Measurements from ENCODE around the gene PLCD4.

The PLCD4 gene

DNA sequence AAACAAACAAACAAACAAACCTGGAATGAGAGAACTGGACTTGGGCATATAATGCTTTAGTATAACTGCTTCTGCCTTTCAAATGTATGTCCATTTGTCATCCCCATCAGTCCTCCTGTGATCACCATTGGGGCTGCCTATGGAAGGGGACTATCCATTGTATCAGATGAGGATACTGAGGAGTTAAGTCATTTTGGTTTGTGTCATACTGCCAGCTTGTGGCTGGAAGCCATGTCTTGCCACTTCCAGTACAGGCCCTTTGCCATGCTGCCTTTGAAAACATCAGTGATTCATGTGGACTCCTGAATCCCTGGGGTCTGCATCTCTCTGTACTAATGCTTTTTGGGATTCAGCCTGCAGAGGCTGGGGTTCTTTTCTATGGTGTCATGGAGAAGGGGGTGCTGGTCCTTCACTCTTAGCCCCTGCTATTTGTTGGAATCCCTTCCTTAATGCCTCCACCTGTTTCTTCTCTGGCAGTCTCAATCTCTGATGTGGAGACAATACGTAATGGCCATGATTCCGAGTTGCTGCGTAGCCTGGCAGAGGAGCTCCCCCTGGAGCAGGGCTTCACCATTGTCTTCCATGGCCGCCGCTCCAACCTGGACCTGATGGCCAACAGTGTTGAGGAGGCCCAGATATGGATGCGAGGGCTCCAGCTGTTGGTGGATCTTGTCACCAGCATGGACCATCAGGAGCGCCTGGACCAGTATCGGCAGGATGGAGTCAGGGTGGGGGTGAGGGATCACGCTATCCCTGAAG is 10.6 kb downstream of the PLCD4 start:
- Histone ChIP-seq H3K4me3 (ENCODE audit: low read depth in 1 of 5, low read length in 5 of 5) (no peak overlapping the region), H3K9ac (ENCODE audit: low read length in 5 of 5) (no peak overlapping the region), H3K4me1 (ENCODE audit: control insufficient read depth in 5 of 5, insufficient read depth in 5 of 5, low read length in 5 of 5) (peaks cover 2 to 8% (median 7%) of the 10 kb centered on the region in 5 donors), H3K27ac (ENCODE audit: low read depth, low read length) (no peak overlapping the region), H3K36me3 (ENCODE audit: control insufficient read depth in 5 of 5, insufficient read depth in 5 of 5, low read length in 5 of 5) (peaks cover 0 to 4% (median 0%) of the 10 kb centered on the region in 5 donors), H3K27me3 (ENCODE audit: control insufficient read depth in 5 of 5, insufficient read depth in 4 of 5, low read length in 5 of 5) (no peaks in the 10 kb centered on the region), H3K9me3 (ENCODE audit: control insufficient read depth in 5 of 5, low read length in 5 of 5) (no peaks in the 10 kb centered on the region)

DNA sequence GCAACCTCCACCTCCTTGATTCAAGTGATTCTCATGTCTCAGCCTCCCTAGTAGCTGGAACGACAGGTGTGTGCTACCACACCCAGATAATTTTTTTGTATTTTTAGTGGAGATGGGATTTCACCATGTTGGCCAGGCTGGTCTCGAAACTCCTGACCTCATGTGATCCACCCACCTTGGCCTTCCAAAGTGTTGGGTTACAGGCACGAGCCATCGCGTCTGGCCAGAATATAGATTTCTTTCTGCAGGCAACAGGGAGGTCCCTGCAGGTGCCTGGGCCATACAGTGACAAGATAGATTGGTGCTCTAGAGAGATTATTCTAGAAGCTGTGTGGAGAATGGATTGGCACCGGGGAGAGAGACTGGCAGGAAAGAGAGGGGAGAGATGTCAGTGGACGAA is 13.3 kb downstream of the PLCD4 start:
- Histone ChIP-seq H3K36me3 (ENCODE audit: control insufficient read depth in 5 of 5, insufficient read depth in 5 of 5, low read length in 5 of 5) (no peaks in the 10 kb centered on the region), H3K9ac (ENCODE audit: low read length in 5 of 5) (no peak overlapping the region), H3K9me3 (ENCODE audit: control insufficient read depth in 5 of 5, low read length in 5 of 5) (no peaks in the 10 kb centered on the region), H3K27me3 (ENCODE audit: control insufficient read depth in 5 of 5, insufficient read depth in 4 of 5, low read length in 5 of 5) (no peaks in the 10 kb centered on the region), H3K4me3 (ENCODE audit: low read depth in 1 of 5, low read length in 5 of 5) (no peak overlapping the region), H3K4me1 (ENCODE audit: control insufficient read depth in 5 of 5, insufficient read depth in 5 of 5, low read length in 5 of 5) (peaks cover 2 to 10% (median 7%) of the 10 kb centered on the region in 5 donors), H3K27ac (ENCODE audit: low read depth, low read length) (no peak overlapping the region)

DNA sequence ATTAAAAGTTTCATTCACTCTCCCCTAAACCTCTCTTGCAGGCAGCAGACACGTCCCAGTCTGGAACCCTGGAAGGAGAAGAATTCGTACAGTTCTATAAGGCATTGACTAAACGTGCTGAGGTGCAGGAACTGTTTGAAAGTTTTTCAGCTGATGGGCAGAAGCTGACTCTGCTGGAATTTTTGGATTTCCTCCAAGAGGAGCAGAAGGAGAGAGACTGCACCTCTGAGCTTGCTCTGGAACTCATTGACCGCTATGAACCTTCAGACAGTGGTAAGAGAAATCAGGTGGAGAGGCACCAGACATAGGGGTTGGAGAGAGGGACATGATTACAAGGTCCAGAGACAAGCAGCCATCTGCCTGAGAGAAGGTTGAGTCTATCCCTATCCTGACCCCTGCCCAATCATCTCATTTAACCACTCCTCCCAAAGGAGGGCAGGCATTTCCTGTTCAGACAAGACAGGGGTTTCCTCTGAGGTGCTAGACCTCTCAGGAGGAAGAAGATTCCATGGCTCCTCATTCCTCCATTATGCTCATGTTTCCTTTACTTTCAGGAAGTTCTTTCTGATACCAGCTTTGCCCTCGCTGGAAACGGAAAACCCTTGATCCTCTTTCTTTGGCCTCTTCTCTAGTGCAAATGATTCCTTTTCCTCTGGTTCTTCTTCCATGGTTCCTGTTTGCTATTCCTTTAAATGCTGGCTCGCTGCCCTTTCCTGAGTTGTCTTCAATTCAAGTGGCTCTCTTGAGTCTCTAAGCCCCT is 15.1 kb downstream of the PLCD4 start:
- no peaks in the 10 kb centered on the region for H3K27me3 ChIP-seq (ENCODE audit: control insufficient read depth in 5 of 5, insufficient read depth in 4 of 5, low read length in 5 of 5)
- H3K9me3 ChIP-seq (ENCODE audit: control insufficient read depth in 5 of 5, low read length in 5 of 5), result no peaks in the 10 kb centered on the region
- H3K27ac ChIP-seq (ENCODE audit: low read depth, low read length), result no peak overlapping the region
- H3K4me1 ChIP-seq (ENCODE audit: control insufficient read depth in 5 of 5, insufficient read depth in 5 of 5, low read length in 5 of 5), result peaks cover 2 to 10% (median 7%) of the 10 kb centered on the region in 5 donors
- no peak overlapping the region for H3K4me3 ChIP-seq (ENCODE audit: low read depth in 1 of 5, low read length in 5 of 5)
- peaks cover 0 to under 1% (median 0%) of the 10 kb centered on the region in 5 donors for H3K36me3 ChIP-seq (ENCODE audit: control insufficient read depth in 5 of 5, insufficient read depth in 5 of 5, low read length in 5 of 5)
- no peak overlapping the region for H3K9ac ChIP-seq (ENCODE audit: low read length in 5 of 5)

DNA sequence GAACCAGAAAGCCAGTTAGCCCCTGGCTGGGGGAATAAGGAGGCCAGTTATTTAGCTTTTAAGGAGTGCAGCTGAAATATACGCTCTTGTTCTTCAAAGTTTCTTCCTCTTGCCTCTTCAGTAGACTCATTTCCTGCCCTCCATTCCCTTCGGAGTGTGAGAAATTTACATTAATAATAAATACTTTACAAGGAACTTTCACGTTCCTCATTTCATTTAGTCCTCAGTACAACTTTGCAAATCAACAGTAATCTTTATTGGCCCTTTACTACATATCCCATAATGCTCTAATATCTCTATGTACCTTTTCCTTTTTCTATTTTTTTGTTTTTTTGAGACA is 15.6 kb downstream of the PLCD4 start:
- no peak overlapping the region for H3K9ac ChIP-seq (ENCODE audit: low read length in 5 of 5)
- no peak overlapping the region for H3K27ac ChIP-seq (ENCODE audit: low read depth, low read length)
- H3K27me3 ChIP-seq (ENCODE audit: control insufficient read depth in 5 of 5, insufficient read depth in 4 of 5, low read length in 5 of 5), result no peaks in the 10 kb centered on the region
- H3K36me3 ChIP-seq (ENCODE audit: control insufficient read depth in 5 of 5, insufficient read depth in 5 of 5, low read length in 5 of 5), result peaks cover 0 to 3% (median 0%) of the 10 kb centered on the region in 5 donors
- H3K9me3 ChIP-seq (ENCODE audit: control insufficient read depth in 5 of 5, low read length in 5 of 5), result no peaks in the 10 kb centered on the region
- no peak overlapping the region for H3K4me3 ChIP-seq (ENCODE audit: low read depth in 1 of 5, low read length in 5 of 5)
- H3K4me1 ChIP-seq (ENCODE audit: control insufficient read depth in 5 of 5, insufficient read depth in 5 of 5, low read length in 5 of 5), result peaks cover 2 to 10% (median 7%) of the 10 kb centered on the region in 5 donors

DNA sequence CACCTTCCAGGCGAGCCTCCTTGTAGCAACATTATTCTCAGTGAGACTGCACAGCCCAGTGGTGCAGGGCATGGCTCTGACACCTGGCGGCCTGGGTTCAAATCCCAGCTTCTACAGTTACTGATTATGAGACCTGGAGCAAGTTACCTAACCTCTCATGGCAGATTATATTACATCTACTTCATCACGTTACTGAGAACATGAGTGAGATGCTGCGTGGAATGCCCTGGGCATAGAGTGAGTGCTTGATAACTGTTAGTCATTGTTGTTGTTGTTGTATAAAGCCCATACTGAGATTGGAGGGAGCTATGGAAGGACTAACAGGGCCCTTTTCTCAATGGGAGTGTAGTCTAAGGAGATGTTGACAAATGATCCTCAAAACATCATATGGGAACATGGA is 18.7 kb downstream of the PLCD4 start:
- no peaks in the 10 kb centered on the region for H3K27me3 ChIP-seq (ENCODE audit: control insufficient read depth in 5 of 5, insufficient read depth in 4 of 5, low read length in 5 of 5)
- peaks cover 0 to 4% (median 0%) of the 10 kb centered on the region in 5 donors for H3K36me3 ChIP-seq (ENCODE audit: control insufficient read depth in 5 of 5, insufficient read depth in 5 of 5, low read length in 5 of 5)
- H3K9me3 ChIP-seq (ENCODE audit: control insufficient read depth in 5 of 5, low read length in 5 of 5), result no peaks in the 10 kb centered on the region
- no peak overlapping the region for H3K9ac ChIP-seq (ENCODE audit: low read length in 5 of 5)
- peaks cover 2 to 10% (median 7%) of the 10 kb centered on the region in 5 donors for H3K4me1 ChIP-seq (ENCODE audit: control insufficient read depth in 5 of 5, insufficient read depth in 5 of 5, low read length in 5 of 5)
- no peak overlapping the region for H3K4me3 ChIP-seq (ENCODE audit: low read depth in 1 of 5, low read length in 5 of 5)
- no peak overlapping the region for H3K27ac ChIP-seq (ENCODE audit: low read depth, low read length)

DNA sequence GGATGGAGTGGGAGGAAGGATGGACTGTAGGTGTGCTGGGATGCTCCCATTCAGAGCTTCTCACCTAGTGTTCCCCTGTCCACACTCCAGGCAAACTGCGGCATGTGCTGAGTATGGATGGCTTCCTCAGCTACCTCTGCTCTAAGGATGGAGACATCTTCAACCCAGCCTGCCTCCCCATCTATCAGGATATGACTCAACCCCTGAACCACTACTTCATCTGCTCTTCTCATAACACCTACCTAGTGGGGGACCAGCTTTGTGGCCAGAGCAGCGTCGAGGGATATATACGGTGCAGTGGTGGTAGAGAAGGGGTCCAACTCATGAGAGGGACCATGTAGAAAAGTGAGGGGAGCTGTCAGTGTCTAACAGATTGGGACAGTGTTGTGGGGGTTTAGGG is 20.2 kb downstream of the PLCD4 start:
- Histone ChIP-seq H3K27ac (ENCODE audit: low read depth, low read length) (no peak overlapping the region), H3K9ac (ENCODE audit: low read length in 5 of 5) (no peak overlapping the region), H3K4me3 (ENCODE audit: low read depth in 1 of 5, low read length in 5 of 5) (no peak overlapping the region), H3K27me3 (ENCODE audit: control insufficient read depth in 5 of 5, insufficient read depth in 4 of 5, low read length in 5 of 5) (no peaks in the 10 kb centered on the region), H3K36me3 (ENCODE audit: control insufficient read depth in 5 of 5, insufficient read depth in 5 of 5, low read length in 5 of 5) (peaks cover 0 to 6% (median 4%) of the 10 kb centered on the region in 5 donors), H3K9me3 (ENCODE audit: control insufficient read depth in 5 of 5, low read length in 5 of 5) (no peaks in the 10 kb centered on the region), H3K4me1 (ENCODE audit: control insufficient read depth in 5 of 5, insufficient read depth in 5 of 5, low read length in 5 of 5) (peaks cover 0 to 9% (median 1%) of the 10 kb centered on the region in 5 donors)

DNA sequence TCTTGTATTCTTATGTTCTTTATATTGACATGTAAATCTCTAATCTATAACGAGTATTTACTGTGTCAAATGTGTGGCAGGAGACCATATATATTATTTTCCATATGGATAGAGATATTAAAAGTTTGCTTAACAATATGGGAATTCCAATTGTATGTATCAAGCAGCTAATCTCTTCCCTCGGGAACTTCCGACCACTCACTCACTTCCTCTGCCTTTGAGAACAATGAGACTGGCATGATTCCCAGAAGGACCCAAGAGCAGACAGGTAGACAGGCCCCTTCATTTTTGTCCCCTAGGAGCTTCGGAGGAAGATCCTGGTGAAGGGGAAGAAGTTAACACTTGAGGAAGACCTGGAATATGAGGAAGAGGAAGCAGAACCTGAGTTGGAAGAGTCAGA is 24.1 kb downstream of the PLCD4 start:
- no peak overlapping the region for H3K4me3 ChIP-seq (ENCODE audit: low read depth in 1 of 5, low read length in 5 of 5)
- H3K4me1 ChIP-seq (ENCODE audit: control insufficient read depth in 5 of 5, insufficient read depth in 5 of 5, low read length in 5 of 5), result peaks cover 0 to 4% (median 0%) of the 10 kb centered on the region in 5 donors
- no peaks in the 10 kb centered on the region for H3K9me3 ChIP-seq (ENCODE audit: control insufficient read depth in 5 of 5, low read length in 5 of 5)
- H3K27ac ChIP-seq (ENCODE audit: low read depth, low read length), result no peak overlapping the region
- H3K27me3 ChIP-seq (ENCODE audit: control insufficient read depth in 5 of 5, insufficient read depth in 4 of 5, low read length in 5 of 5), result no peaks in the 10 kb centered on the region
- H3K9ac ChIP-seq (ENCODE audit: low read length in 5 of 5), result no peak overlapping the region
- H3K36me3 ChIP-seq (ENCODE audit: control insufficient read depth in 5 of 5, insufficient read depth in 5 of 5, low read length in 5 of 5), result peaks cover 4 to 43% (median 36%) of the 10 kb centered on the region in 5 donors

DNA sequence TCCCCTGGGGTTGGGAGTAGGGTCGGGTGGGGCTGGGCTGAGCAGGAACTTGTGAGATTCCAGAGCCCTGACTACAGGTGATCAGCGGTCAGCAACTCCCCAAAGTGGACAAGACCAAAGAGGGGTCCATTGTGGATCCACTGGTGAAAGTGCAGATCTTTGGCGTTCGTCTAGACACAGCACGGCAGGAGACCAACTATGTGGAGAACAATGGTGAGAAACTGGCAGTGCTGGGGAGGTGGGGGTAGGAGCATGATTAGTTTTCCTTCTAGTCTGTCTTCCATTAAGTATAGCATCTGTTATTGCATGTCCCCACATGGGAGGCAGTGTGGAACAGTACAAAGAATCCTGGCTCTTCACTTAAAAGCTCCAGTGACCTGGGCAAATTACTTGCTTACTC is 28.0 kb downstream of the PLCD4 start:
- H3K9me3 ChIP-seq (ENCODE audit: control insufficient read depth in 5 of 5, low read length in 5 of 5), result no peaks in the 10 kb centered on the region
- no peaks in the 10 kb centered on the region for H3K27me3 ChIP-seq (ENCODE audit: control insufficient read depth in 5 of 5, insufficient read depth in 4 of 5, low read length in 5 of 5)
- H3K9ac ChIP-seq (ENCODE audit: low read length in 5 of 5), result no peak overlapping the region
- peaks cover 20 to 79% (median 66%) of the 10 kb centered on the region in 5 donors for H3K36me3 ChIP-seq (ENCODE audit: control insufficient read depth in 5 of 5, insufficient read depth in 5 of 5, low read length in 5 of 5)
- no peak overlapping the region for H3K27ac ChIP-seq (ENCODE audit: low read depth, low read length)
- H3K4me1 ChIP-seq (ENCODE audit: control insufficient read depth in 5 of 5, insufficient read depth in 5 of 5, low read length in 5 of 5), result peaks cover 0 to 4% (median 0%) of the 10 kb centered on the region in 5 donors
- no peak overlapping the region for H3K4me3 ChIP-seq (ENCODE audit: low read depth in 1 of 5, low read length in 5 of 5)

DNA sequence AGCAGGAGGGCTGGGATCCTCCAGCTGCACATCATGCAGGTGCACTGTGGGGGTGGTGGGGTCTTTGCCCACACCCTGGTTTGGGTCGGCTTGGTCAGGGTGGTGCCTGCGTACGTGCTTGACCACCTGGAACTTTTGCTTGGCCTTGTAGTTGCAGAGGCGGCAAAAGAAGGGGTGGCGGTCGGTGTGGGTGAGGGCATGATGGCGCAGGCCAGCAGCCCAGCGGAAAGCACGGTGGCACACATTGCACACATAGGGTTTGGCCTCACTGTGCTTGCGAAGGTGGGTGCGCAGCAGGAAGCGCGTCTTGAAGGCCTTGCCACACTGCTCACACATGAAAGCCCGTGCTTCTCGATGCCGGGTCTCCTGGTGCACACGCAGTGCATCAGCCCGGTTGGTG is 30.7 kb downstream of the PLCD4 start:
- Histone ChIP-seq H3K36me3 (ENCODE audit: control insufficient read depth in 5 of 5, insufficient read depth in 5 of 5, low read length in 5 of 5) (peaks cover 20 to 92% (median 85%) of the 10 kb centered on the region in 5 donors), H3K9ac (ENCODE audit: low read length in 5 of 5) (no peak overlapping the region), H3K27me3 (ENCODE audit: control insufficient read depth in 5 of 5, insufficient read depth in 4 of 5, low read length in 5 of 5) (no peaks in the 10 kb centered on the region), H3K4me3 (ENCODE audit: low read depth in 1 of 5, low read length in 5 of 5) (no peak overlapping the region), H3K27ac (ENCODE audit: low read depth, low read length) (no peak overlapping the region), H3K9me3 (ENCODE audit: control insufficient read depth in 5 of 5, low read length in 5 of 5) (no peaks in the 10 kb centered on the region), H3K4me1 (ENCODE audit: control insufficient read depth in 5 of 5, insufficient read depth in 5 of 5, low read length in 5 of 5) (peaks cover 0 to 4% (median 0%) of the 10 kb centered on the region in 5 donors)

DNA sequence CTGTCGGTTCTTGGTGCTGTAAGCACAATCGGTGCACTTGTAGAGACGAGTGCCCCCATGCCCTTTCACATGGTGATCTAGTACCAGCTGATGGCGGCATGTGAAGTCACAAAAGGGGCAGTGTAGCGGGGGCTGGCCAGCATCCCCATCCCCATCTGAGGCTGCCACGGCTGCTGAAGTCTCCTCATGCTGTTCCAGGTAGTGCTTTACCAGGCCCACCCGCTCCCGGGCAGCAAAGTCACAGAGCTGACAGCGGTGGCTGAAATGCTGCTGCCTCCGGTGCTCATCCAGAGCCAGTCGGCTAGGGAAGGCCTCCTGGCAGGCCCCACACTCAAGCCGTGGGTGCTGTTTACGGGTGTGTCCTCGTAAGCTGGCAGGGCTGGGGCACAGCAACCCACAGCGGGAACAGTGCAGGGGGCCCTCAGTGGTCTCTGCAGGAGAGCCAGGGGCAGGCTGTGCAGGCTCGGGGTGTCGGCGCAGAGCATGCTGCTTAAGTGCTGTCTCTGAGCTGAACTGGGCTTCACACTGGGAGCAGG is 34.5 kb downstream of the PLCD4 start:
- Histone ChIP-seq H3K4me1 (ENCODE audit: control insufficient read depth in 5 of 5, insufficient read depth in 5 of 5, low read length in 5 of 5) (peaks cover 0 to 12% (median 0%) of the 10 kb centered on the region in 5 donors), H3K27ac (ENCODE audit: low read depth, low read length) (no peak overlapping the region), H3K36me3 (ENCODE audit: control insufficient read depth in 5 of 5, insufficient read depth in 5 of 5, low read length in 5 of 5) (peaks cover 16 to 89% (median 81%) of the 10 kb centered on the region in 5 donors), H3K27me3 (ENCODE audit: control insufficient read depth in 5 of 5, insufficient read depth in 4 of 5, low read length in 5 of 5) (no peaks in the 10 kb centered on the region), H3K9me3 (ENCODE audit: control insufficient read depth in 5 of 5, low read length in 5 of 5) (no peaks in the 10 kb centered on the region), H3K9ac (ENCODE audit: low read length in 5 of 5) (no peak overlapping the region), H3K4me3 (ENCODE audit: low read depth in 1 of 5, low read length in 5 of 5) (no peak overlapping the region)
